ENCODE results near the gene RHEX.

DNA sequence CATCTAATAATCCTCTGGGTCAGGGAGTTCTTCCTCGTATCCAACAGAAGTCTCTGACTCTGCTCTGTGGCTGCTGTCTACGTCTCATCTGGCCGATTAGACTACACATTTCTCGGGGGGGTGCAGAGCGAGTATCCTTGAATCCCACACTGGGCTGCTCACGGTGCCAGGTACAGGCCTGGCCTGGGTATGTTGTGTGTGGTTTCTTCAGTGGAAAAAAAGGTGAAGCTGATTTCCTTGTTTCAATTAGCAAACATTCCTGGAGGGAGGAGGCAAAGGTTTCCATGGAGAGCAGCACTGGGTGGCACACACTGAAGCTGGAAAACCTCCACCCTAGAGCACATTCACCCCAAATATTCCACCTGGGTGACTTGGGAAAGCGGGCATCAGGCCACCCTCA, 47.7 kb upstream of the RHEX start:
- TF ChIP-seq ZNF230 (CRISPR knock-in tag; IDR thresholded peaks at IDR 0.05) (no peak), ZBTB1 (CRISPR knock-in tag; IDR thresholded peaks at IDR 0.05; ENCODE audit: borderline replicate concordance) (no peak), SNRNP70 (IDR thresholded peaks at IDR 0.05; ENCODE audit: low read depth, low read length) (no peak), ZSCAN22 (CRISPR knock-in tag; IDR thresholded peaks at IDR 0.05) (no peak), EZH2 (conservative IDR thresholded peaks at IDR 0.05; ENCODE audit: low read depth, low read length) (no peak), NFIC (IDR thresholded peaks at IDR 0.05; ENCODE audit: low read length) (no peak), POLR2A (IDR thresholded peaks at IDR 0.05; ENCODE audit: insufficient read depth in 1 of 2, low read depth in 2 of 2, low read length in 2 of 2) (no peak), TAF1 (CRISPR knock-in tag; IDR thresholded peaks at IDR 0.05) (no peak), KAT7 (CRISPR knock-in tag; IDR thresholded peaks at IDR 0.05; ENCODE audit: borderline replicate concordance) (no peak), ZNF3 (CRISPR knock-in tag; IDR thresholded peaks at IDR 0.05) (no peak), RAD21 (CRISPR knock-in tag; IDR thresholded peaks at IDR 0.05) (no peak), SETDB1 (CRISPR knock-in tag; IDR thresholded peaks at IDR 0.05; ENCODE audit: borderline replicate concordance) (no peak), SRSF1 (optimal IDR thresholded peaks at IDR 0.05; ENCODE audit: low read depth, low read length) (no peak)
- TF ChIP-seq, protein P1, sequence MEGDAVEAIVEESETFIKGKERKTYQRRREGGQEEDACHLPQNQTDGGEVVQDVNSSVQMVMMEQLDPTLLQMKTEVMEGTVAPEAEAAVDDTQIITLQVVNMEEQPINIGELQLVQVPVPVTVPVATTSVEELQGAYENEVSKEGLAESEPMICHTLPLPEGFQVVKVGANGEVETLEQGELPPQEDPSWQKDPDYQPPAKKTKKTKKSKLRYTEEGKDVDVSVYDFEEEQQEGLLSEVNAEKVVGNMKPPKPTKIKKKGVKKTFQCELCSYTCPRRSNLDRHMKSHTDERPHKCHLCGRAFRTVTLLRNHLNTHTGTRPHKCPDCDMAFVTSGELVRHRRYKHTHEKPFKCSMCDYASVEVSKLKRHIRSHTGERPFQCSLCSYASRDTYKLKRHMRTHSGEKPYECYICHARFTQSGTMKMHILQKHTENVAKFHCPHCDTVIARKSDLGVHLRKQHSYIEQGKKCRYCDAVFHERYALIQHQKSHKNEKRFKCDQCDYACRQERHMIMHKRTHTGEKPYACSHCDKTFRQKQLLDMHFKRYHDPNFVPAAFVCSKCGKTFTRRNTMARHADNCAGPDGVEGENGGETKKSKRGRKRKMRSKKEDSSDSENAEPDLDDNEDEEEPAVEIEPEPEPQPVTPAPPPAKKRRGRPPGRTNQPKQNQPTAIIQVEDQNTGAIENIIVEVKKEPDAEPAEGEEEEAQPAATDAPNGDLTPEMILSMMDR (CRISPR knock-in tag; IDR thresholded peaks at IDR 0.05) = no peak

Data from HepG2 (cell line).